SIG-M5 treated with dmso at 0.1 percent for 504 hours (cell line): Measurements from ENCODE around the gene RICTOR.

Experiments
- DNase-seq: peaks from one replicate; lab custom pipeline; 2025; ENCODE audit not compliant: unreplicated experiment; lab: John Stamatoyannopoulos, UW

The RICTOR gene

GRCh38 chr5:38940230-38940858 lies 133.9 kb downstream of the RICTOR start:
- DNase-seq: no peak

- DNase-seq: no peak
These were observed 135.2 kb downstream of the RICTOR start for GRCh38 chr5:38938973-38939372.

DNA sequence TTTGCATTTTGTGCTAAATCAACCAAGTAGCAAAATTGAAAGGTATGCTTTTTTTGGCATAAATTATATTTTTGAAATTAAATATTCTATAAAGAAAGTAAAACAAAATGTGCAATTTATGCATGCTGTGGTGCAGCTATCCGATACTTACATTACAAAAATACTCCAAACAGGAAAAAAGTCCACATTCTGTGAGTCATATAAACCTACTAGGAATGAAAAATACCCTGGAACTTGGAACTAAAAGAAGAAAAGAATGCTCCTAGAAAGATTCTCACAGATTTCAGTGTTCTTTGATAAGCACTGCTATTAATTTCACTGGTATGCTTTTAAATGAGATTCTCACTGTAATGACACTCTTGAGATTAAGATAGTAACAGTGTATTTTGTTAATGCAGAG lies 135.8 kb downstream of the RICTOR start:
- DNase-seq: no peak

DNA sequence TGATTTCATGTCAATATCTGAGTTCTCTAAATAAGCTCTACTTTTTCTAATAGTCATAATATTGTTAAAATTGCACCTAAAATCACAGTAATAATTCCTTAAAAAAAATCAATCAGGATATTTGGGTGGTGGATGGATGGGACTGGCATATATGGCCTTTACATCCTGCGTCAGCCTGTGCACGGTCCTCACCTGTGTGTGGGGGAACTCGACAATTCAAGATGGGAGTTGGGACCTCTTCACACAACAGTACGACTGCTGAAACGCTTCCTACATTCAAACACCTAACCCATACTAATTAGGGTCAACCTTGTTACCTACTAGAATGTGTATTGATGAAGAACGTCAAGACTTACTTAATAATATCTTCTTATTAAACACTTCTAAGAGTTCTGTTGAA lies 137.9 kb downstream of the RICTOR start:
- no peak for DNase-seq

DNA sequence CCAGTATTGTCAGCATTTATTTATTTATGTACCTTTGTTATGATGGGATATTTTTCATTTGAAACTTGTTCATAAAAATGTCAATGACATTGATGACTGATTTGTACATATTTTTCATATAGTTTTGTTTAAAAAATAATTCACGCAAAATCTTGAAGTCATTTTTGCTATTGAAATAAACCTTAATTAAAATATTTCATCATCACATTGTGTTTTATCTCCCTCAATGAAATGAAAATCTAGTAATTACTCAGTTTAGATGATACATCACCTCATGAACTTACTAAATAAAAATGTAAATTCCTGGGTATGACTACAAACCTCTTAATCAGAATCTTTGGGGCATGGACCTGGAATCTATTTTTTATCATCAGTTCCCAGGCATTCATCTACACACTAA lies 138.8 kb downstream of the RICTOR start:
- no peak for DNase-seq

DNA sequence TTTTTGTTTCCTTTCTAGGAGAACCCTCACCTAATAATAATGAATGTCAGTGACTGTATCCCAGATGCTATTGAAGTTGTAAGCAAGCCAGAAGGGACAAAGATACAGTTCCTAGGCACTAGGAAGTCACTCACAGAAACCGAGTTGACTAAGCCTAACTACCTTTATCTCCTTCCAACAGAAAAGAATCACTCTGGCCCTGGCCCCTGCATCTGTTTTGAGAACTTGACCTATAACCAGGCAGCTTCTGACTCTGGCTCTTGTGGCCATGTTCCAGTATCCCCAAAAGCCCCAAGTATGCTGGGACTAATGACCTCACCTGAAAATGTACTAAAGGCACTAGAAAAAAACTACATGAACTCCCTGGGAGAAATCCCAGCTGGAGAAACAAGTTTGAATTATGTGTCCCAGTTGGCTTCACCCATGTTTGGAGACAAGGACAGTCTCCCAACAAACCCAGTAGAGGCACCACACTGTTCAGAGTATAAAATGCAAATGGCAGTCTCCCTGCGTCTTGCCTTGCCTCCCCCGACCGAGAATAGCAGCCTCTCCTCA lies 141.3 kb downstream of the RICTOR start:
- DNase-seq: no peak

DNA sequence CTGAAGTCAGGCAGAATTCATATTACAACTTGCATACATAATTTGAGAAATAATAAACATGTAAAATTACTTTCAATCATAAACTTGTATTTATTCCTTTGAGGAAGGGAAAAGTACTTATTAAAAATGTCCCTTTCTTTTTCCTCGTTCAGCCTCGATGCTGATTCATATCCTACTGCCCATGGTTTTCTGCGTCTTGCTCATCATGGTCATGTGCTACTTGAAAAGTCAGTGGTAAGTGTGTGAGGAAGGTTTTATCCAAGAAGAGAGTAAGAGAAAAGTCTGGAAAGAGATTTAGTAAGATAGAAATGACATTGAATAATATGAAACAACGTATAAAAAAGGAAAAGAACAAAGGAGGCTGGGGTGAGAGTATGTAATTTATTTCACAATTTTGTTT lies 142.5 kb downstream of the RICTOR start:
- DNase-seq: no peak

GRCh38 chr5:38929838-38930237 lies 144.4 kb downstream of the RICTOR start:
- no peak for DNase-seq

- no peak for DNase-seq
These were observed 146.7 kb downstream of the RICTOR start for GRCh38 chr5:38927470-38927869.

DNA sequence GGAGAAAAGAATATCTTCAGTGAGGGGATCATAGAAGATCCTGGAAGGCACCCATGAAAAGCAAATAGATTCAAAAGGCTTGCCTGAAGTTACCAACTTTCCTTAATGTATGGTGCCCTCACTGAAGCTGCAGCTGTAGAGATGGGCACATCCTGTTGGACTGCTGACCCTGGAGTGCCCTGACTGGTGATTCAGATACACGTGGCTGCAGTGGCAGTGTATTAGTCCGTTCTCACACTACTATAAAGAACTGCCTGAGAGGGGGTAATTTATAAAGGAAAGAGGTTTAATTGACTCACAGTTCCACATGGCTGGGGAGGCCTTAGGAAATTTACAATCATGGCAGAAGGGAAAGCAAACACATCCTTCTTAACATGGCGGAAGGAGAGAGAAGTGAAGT lies 148.1 kb downstream of the RICTOR start:
- no peak for DNase-seq

DNA sequence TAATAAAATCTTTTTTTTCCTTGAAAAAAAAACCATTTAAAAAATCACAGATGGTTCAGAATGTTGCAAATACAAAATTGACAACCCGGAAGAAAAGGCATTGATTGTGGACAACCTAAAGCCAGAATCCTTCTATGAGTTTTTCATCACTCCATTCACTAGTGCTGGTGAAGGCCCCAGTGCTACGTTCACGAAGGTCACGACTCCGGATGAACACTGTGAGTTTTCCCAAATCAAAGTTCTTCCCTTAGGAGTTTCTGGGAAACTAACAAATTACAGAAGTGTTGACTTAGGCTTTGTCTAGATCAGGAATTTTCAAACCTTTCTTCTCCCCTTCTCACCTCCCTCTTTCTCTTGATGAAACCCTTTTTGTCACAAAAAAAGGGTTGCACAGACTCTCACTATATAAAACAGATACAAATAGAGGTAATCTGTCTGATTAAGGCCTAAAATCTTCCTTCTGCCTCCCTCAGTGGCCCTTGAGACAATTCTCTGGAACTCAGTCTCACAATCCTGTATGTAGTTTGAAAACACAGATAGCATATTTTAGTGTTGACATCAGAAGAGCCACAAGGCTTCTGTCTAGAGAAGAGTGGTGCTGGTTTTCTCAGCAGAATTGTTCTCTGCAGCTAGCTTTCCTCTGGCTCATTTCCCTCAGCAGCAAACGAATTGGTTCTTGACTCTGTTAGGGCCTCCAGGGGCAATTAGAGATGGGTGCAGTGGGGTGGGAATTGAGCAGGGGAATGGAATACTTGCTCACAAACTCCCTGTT lies 148.9 kb downstream of the RICTOR start:
- DNase-seq: no peak

GRCh38 chr5:38923661-38924451 lies 150.3 kb downstream of the RICTOR start:
- no peak for DNase-seq

GRCh38 chr5:38922199-38922598 lies 152.0 kb downstream of the RICTOR start:
- DNase-seq: peak; percentile 62

DNA sequence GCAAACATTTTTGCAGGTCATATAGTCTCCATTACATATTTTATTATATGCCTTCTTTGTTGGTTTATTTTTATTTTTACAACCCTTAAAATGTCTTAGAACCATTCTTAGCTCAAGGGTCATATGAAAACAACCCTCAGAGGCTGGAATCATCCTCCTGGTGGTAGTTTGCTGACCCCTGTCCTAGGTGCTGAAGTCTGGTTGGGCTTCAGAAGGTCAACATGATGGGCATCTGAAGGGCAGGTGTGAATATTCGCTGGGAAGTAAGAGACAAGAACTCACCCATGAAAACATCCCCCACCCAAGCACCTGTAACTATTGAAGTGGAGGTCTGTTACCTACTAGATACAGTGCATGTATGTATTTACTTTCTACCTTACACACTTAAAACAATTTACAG lies 153.0 kb downstream of the RICTOR start:
- no peak for DNase-seq

- no peak for DNase-seq
These were observed 157.4 kb downstream of the RICTOR start for GRCh38 chr5:38916802-38917201.

GRCh38 chr5:38913714-38914113 lies 160.5 kb downstream of the RICTOR start:
- DNase-seq: no peak

- no peak for DNase-seq
These were observed 162.3 kb downstream of the RICTOR start for GRCh38 chr5:38911933-38912332.

DNA sequence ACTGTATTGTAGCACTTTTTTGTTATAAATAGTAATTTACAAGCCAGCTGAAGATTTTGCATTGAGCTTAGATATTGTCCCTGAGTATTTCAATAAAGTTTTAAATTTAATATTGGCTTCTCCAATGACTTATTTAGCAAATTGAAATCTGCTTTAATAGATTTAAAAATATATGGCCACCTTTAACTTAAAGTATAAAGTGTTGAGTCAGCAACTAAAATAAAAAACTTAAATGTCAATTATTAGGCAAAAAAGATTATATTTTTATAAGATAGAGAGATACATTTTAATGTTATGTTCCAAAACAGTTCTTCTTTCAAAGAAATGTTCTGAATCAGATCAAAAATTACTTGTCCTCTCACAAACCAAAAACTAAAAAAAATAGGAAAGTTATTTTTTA lies 167.7 kb downstream of the RICTOR start:
- no peak for DNase-seq

DNA sequence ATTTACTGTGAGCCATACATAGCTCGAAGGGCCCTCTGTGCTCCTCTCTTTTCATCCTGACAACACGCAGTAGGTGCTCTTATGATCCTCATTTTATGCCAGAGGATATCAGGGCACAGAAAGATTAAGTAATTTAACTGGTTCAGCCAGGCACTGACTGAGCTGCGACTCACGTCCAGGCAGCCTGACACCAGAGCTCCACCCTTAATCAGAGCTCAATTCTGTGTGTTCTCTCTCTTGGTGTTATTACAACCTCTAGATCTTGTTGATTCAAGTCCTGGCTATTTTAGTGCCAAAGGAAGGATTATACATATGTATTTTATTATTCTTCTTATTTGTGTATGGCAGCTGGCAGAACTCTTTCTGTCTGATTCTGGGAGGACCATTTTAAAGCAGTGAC lies 168.7 kb downstream of the RICTOR start:
- no peak for DNase-seq

- DNase-seq: no peak
These were observed 174.3 kb downstream of the RICTOR start for GRCh38 chr5:38899936-38900335.

DNA sequence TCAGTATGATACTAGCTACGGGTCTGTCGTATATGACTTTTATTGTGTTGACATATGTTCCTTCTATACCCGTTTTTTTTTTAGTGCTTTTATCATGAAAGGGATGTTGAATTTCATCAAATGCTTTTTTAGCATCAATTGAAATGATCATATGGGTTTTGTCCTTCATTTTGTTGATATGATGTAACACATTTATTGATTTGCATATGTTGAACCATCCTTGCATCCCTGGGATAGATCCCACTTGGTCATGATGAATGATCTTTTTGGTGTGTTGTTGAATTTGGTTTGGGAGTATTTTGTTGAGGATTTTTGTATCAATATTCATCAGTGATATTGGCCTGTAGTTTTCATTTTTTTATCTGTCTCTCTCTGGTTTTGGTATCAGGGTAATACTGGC lies 177.4 kb downstream of the RICTOR start:
- DNase-seq: no peak

DNA sequence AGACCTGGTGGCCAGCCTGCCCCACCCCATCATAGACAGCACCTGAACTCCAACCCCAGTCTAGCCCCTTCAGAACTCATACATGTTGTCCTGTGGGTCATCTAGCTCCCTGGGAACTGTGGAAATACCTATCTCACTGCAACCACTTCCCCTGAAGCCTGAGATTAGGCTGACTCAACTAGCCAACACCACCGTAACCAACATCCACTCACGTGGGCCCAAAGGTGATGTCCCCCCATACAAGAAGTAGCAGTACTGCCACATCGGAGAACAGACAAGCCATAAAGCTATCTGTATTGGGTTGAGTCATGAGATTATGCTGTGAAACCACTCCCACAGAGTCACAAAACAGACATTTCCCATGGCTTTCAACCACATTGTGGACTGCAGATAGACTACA lies 181.8 kb downstream of the RICTOR start:
- no peak for DNase-seq
